HepG2 (cell line): ENCODE measurements around the gene SYT8. TPM values are rescaled to one million over a fixed set of nuclear protein-coding genes. Genes with fewer than 3 reads are reported as not detected.
A peak's percentile ranks its signal among the peaks of the same experiment; 100 is the strongest.

Experiments
- EP300 ChIP-seq, 3 experiments: sonication (generic) in 1 of 3; formaldehyde crosslinking in 1 of 3; IDR thresholded peaks; 2 replicates each; pipeline versions ENCODE4 v1.5.1 to v1.6.1; 2011 to 2020; ENCODE audit warnings: low read depth in 2 of 3, low read length in 2 of 3, borderline replicate concordance in 1 of 3, improper control_type of control experiment in 1 of 3, mild to moderate bottlenecking in 1 of 3, missing genetic modification reagents in 1 of 3, moderate library complexity in 1 of 3
- KIAA2018 ChIP-seq: sonication (generic); formaldehyde crosslinking; IDR thresholded peaks from 2 replicates; pipeline ENCODE4 v1.5.0; 2020; ENCODE audit warnings: mild to moderate bottlenecking, missing genetic modification reagents, borderline replicate concordance
- MAF1 ChIP-seq: sonication (generic); formaldehyde crosslinking; IDR thresholded peaks from 2 replicates; pipeline ENCODE4 v1.5.0; 2020; ENCODE audit warnings: missing genetic modification reagents, borderline replicate concordance
- MTA1 ChIP-seq: sonication (generic); formaldehyde crosslinking; IDR thresholded peaks from 2 replicates; pipeline ENCODE4 v1.4.0; 2020; ENCODE audit warnings: missing genetic modification reagents, mild to moderate bottlenecking, borderline replicate concordance
- THAP9 ChIP-seq: sonication (generic); formaldehyde crosslinking; IDR thresholded peaks from 2 replicates; pipeline ENCODE4; 2020; ENCODE audit warnings: missing genetic modification reagents, mild to moderate bottlenecking, borderline replicate concordance
- XRCC5 ChIP-seq: fragments of 200-400 bp; formaldehyde crosslinking; optimal IDR thresholded peaks from 2 replicates; pipeline ENCODE3; 2017; ENCODE audit warnings: mild to moderate bottlenecking, low read length
- ZNF598 ChIP-seq: sonication (generic); formaldehyde crosslinking; IDR thresholded peaks from 2 replicates; pipeline ENCODE4 v1.5.1; 2020; ENCODE audit warnings: mild to moderate bottlenecking, missing genetic modification reagents, borderline replicate concordance
- ZNF687 ChIP-seq: sonication (generic); formaldehyde crosslinking; IDR thresholded peaks from 2 replicates; pipeline ENCODE4 v1.5.1; 2020; ENCODE audit warnings: mild to moderate bottlenecking, missing genetic modification reagents, moderate library complexity
- polyA plus RNA-seq, 8 experiments: library from polyadenylated mRNA; depleted of rRNA in 3 of 8; stranded (reverse) in 7 of 8; unstranded in 1 of 8; fragments of >200 nt; fragmentation: Illumina TruSeq in 4 of 8; extraction: Trizol in 4 of 8; gene quantifications; 2 replicates each; pipeline versions ENCODE4 v1.2.1 to v1.2.3, GENCODE V29; 2011 to 2016; ENCODE audit warnings: low read depth in 4 of 8, missing spikeins in 1 of 8, mixed read lengths in 1 of 8; ENCODE audit not compliant: insufficient read depth in 1 of 8
- total RNA-seq, 5 experiments: library from RNA; depleted of rRNA; stranded (reverse); fragments of >200 nt; fragmentation: Illumina TruSeq; extraction: Trizol; gene quantifications; 2 replicates each; pipeline ENCODE4 v1.2.3, GENCODE V29; 2016; ENCODE audit warnings: low read depth in 1 of 5

SYT8 gene
- total and polyA plus RNA-seq, 2 of the 13 experiments (the other 11 are each of a cell fraction or from before 2014, with no cell fraction given) = 0.60 to 2.3 TPM

GRCh38 chr11:1863352-1864216 is 28.8 kb downstream of the SYT8 start (continued):
- no peak for TF ChIP-seq THAP9 (CRISPR knock-in tag)
- TF ChIP-seq MTA1 (CRISPR knock-in tag) = no peak
- no peak for TF ChIP-seq MAF1
- TF ChIP-seq ZNF687 (CRISPR knock-in tag) = peak; percentile 59
- no peak for TF ChIP-seq ZNF598 (CRISPR knock-in tag)
- TF ChIP-seq XRCC5 = no peak
- TF ChIP-seq KIAA2018 (CRISPR knock-in tag) = no peak
- peak in 1 of 2 experiments; percentile 18; a peak in 1 of 4 replicates for TF ChIP-seq EP300 (IDR thresholded peaks at IDR 0.05; ENCODE audit: low read depth in 2 of 2, low read length in 2 of 2)
- no peak for TF ChIP-seq EP300 (CRISPR knock-in tag; IDR thresholded peaks at IDR 0.05; ENCODE audit: borderline replicate concordance)
